GM18907 (cell line): ENCODE measurements around the gene CCL14.
"Not testable (repeated sequence)": the region's sequence is repeated elsewhere in the genome, so short reads cannot be mapped to it uniquely, and the experiment has no call there.

Experiments
- ATAC-seq: cut with Tn5 transposase; IDR thresholded peaks from one replicate; pipeline ENCODE4 v1.9.1; 2021; ENCODE audit warnings: mild to moderate bottlenecking, moderate library complexity; ENCODE audit not compliant: unreplicated experiment

Gene CCL14

DNA sequence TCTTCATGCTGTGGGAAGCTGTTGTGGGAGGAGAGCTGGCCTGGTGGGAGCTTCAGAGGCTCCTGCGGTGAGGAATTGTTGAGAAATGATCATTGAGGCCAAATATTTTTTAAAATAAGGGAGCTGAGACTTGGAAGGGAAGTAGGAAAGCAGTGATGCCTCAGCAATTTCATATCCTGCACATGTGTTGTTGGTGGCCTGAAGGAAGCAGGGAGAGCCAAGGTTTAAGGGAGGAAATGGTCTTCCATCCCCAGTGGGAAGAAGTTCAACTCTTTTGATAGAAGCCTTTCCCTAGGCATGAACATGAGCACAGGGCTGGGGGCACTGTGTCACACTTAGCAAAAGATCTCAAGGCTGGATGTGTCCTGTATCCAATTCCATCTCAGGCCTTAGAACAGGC is at the start of gene CCL14:
Gene CCL14, minus strand, starts transcription at position 87 of the 400 bp plus-strand sequence. Its CDS starts 80 bp downstream, at position 7.
- no peak for ATAC-seq

DNA sequence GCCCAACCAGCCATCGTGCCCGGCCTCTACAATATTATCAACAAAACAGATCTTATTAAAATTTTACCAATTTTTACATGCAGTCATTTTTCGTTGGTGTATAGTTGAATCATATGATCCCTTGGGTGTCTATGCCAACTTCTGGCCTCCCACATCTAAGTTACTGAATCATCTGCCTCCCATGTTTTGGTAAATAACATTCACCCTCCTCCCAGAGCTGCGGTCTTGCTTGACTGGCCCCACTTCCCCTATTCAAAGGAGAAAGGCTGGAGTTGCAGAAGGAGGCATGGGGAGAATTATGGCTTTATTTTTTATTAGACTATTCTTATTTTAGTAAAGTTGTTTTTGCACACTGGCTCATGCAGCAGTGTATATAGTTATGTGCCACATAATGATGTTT is 49.7 kb upstream of the CCL14 start:
- ATAC-seq: no peak

DNA sequence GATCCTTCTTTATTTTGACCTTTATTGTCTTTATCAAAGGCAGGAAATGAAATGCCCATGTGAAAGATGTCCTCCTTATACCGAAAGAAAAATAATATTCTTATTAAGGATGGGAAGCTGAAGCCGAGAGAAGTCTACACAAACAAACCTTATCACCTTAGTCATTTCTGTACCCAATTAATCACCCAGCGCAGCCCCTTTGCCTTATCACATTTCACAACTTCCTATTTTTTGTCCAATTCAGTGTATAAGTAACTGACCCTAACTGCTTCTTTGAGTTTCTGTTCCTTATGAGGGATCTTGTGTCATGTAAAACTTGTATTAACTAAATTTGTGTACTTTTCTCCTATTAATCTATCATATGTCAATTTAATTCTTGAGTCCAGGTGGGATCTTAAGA is 47.6 kb upstream of the CCL14 start:
- ATAC-seq: no peak

DNA sequence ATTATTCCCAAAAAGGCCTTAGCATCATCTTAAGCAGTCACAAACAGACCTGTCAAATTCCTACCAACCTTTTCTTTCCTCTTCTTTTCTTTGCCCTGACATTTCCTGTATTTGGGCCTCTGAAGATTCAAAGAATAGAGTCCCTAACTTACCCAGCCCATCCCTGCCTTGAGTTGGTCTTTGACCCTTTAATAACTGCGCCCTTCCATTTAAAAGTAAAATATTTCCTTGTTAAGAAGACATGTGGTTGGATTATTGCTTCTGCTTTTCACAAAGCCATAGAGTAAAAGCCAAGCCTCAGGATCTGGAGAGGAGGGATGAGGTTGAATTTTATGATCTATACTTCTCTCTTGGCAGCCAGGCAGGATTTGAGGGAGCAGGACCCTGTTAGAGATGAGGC is 44.4 kb upstream of the CCL14 start:
- ATAC-seq: no peak

DNA sequence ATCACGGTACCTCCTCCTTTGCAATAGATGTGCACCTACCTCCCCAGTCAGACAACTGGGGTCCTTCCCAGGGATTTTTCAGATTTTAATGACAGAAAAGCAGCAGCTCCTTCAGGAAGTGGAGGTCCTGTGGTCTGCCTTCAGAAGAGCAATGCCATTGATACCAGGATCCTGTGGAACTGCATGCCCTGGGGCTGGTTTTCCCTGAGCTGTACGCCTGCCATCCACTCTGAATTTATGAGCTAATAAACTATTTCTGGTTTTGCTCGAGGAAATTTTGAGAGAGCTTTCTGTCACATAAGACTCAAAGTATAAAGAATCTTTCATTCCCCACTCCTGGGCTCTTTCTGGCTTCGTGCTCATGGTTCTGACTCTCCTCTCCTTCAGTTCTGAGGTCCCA is 41.2 kb upstream of the CCL14 start:
- no peak for ATAC-seq

DNA sequence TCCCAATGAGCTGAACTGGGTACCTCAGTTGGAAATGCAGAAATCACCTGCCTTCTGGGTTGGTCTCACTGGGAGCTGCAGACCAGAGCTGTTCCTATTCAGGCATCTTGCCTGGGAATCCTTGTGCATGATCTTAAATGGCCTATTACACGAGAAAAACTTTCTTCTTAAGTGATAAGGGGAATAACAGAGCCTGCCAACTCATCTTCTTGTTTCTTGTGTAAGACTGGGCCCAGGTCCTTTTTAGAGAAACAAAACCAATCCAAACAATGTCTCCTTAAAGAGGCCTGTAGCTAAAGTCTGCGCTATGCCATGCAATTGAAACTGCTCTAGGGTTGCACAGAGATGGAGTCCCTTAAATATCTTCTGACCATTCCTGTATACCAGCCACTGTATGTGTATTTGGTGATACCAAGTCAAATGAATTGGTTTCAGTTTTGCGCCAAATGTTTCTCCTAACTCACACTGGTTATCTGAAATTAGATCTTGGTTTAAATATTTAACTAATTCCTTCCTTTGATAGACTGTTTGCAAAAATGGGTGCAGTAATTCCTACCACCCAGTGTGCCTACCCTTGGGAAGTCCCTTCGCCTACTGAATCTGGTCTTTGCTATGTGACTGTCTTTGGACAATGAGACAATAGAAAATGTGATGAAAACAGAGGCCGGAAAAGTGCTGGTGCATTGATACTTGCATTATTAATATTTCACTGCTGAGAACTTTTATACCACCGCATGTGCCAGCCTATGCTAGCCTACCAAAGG is 37.8 kb upstream of the CCL14 start:
- no peak for ATAC-seq

DNA sequence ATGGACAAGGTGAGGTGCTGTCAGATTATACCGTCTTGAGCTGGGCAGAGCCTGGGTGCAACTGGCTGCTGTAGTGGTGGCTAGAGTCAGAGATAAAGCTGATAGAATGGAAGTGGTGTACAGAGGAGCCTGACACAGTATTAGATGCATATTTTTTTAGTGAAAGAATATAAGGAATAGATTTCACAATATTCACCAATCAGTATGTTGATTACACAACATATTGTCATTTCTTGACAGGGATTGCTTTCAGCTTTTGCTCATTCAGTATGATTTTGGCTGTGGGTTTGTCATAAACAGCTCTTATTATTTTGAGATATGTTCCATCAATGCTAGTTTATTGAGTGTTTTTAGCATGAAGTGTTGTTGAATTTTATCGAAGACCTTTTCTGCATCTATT is 32.9 kb upstream of the CCL14 start:
- ATAC-seq: no peak

DNA sequence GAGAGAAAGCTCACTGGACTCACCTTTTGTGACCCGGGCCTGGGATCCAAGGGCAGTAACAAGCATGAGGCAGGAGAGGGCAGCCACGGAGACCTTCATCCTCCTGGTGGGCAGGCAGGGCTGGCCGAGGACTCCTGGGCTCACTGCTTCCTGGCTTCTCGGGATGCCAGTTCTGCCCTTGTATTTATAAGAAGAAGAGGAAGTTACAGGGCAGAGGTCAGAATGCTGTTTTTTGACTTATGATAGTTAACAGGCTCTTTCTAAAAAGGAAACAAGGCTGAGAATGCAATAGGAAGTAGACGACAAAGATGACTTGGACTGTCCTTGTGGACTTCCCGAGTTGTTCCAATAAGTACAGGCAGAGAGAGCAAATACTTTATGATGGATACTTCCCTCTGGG is 31.3 kb upstream of the CCL14 start, which contains the start of gene CCL23:
Gene CCL23, minus strand, starts transcription at position 174 of the 400 bp plus-strand sequence. Its CDS starts 75 bp downstream, at position 99.
- ATAC-seq: no peak

DNA sequence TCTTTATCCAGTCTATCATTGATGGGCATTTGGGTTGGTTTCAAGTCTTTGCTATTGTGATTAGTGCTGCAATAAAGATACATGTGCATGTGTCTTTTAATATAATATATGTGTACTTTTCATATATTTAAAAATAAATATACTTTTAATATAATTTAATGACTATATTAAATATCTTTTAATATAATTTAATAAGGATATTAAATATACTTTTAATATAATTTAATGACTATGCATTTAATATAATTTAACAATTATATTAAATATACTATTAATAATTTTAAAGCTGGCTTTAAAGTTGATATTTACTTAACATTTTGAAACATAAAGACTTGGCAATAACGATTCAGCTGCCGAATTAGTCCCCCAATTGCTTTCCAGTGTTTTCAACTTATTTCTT is 30.0 kb upstream of the CCL14 start:
- no peak for ATAC-seq

DNA sequence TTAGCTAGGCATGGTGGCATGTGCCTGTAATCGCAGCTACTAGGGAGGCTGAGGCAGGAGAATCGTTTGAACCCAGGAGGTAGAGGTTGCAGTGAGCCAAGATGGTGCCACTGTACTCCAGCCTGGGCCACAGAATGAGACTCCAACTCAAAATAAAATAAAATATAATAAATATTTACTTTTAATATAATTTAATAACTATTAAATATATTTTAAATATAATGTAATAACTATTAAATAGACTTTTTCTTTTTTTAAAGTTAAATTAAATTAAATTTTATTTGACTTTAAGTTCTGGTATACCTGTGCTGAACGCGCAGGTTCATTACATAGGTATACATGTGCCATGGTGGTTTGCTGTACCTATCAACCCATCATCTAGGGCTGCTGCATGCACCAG is 29.4 kb upstream of the CCL14 start:
- not testable (repeated sequence) for ATAC-seq

DNA sequence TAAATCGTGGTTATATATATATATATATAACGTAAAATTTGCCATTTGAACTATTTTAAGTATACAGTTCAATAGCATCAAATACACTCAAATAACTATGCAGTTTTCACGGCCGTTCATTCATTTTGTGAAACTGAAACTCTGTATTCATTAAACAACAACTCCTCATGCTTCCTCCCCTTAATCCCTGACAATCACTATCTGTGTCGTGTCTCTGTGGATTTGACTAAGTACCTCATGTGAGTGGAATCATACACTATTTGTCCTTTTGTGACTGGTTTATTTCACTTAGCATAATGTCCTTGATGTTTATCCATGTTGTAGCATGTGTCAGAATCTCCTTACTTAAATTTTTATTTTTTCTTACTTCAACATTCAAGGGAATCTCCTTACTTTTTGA is 28.4 kb upstream of the CCL14 start:
- ATAC-seq: no peak

DNA sequence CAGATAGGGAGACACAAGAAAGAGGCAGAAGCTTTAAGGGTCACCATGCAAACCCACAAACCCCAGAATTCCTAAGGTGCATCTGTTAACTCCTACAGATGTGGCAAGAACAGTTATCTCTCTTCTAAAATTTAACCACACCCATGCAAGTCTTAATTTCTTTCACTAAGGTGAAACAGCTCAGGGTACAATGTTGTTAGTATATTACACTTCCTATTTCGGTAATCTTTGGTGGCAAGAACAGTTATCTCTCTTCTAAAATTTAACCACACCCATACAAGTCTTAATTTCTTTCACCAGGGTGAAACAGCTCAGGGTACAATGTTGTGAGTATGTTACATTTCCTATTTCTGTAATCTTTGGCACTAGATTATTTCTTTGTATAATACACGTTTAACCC is 24.7 kb upstream of the CCL14 start:
- no peak for ATAC-seq

DNA sequence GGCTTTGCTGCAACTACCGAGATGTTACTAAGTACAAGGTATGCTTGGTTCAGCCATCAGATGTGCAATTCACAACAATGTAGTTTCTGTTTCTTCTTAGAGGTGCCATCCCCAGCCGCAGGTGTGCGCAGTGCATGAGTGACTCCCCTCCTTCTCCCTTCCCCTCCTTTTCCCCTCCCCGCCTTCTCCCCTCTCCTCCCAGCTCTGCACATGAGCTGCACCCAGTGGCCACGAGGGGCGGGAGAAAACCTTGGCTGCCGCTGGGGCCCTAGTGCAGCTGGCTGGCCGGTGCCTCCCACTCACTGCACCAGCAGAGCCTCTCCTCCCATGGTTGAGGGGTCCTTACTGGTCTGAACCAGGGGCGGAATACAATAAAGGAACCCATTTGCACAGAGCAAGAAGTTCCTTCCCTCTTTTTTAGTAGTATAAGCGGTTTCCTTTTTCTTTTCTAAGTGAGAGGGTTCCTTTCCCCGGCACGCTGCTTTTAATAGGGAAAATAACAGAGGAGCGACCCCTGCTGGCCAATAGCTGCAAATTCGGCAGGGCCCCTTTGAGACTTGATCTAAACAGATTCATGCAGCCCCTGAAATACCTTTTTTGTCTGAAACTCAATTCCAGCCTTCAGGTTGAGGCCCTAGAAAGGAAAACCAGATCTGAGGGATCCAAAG is 22.6 kb upstream of the CCL14 start:
- no peak for ATAC-seq

DNA sequence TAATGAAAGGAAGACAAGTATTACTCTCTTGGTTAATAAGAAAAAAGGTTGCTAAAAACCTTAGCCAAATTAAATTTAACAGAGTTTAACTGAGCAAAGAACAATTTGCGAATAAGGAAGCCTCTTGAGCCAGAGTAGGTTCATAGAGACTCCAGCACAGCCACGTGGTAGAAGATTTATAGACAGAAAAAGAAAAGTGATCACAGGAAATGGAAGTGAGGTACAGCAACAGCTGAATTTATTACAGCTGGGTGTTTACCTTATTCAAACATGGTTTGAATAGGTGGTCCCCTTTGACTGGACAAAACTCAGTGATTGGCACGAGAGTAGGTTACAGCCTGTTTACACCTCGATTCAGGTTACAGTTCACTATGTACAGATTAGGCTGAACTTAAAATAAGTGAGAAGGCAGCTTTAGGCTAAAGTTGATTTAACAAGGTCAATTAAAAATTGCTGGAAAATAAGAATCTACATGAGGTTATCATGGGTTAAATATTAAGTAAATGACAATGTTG is 18.1 kb upstream of the CCL14 start:
- ATAC-seq: no peak

DNA sequence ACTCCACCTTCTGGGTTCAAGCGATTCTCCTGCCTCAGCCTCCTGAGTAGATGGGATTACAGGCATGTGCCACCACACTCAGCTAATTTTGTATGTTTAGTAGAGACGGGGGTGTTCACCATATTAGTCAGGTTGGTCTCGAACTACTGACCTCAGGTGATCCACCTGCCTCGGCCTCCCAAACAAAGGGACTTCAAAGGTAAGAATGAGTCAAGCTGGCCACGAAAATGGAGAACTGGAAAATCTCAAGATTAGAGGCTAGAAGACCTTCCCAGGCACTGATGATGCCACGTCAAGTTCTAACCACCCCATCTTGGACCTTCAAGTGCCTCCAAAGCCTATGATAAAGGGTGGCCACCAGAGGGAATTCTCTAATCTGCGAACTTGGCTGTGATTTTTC is 16.1 kb upstream of the CCL14 start:
- ATAC-seq: no peak

DNA sequence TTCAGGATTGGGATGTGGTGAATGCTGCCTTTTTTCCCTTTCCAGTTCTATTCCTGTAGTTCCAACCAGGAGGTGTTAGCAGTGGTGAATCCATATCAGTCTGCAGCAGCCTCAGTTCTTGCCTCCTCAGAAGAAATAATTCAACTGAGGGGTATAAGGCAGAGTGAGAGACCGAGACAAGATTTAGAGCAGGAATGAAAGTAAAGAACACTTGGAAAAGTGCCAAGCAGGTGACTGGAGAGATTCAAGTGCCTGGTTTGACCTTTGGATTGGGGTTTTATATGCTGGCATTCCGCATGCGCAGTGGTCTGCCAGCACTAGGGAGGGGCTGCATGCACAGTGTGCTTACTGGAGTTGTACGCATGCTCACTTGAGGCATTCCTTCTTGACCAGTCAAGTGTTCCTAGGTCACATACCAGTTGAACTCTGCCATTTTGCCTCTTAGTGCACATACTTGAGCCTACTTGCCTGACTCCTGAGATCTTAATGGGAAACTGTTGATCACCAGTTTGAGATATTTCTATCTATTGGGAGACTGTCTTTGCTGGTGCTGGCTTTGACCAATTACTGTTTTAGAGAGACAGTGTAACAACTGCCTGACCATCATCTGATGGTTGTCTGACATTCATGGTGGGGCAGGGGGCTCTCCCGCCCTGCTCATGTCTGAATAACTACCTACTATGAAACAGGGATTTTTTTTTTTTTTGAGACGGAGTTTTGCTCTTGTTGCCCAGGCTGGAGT is 15.5 kb upstream of the CCL14 start:
- no peak for ATAC-seq

DNA sequence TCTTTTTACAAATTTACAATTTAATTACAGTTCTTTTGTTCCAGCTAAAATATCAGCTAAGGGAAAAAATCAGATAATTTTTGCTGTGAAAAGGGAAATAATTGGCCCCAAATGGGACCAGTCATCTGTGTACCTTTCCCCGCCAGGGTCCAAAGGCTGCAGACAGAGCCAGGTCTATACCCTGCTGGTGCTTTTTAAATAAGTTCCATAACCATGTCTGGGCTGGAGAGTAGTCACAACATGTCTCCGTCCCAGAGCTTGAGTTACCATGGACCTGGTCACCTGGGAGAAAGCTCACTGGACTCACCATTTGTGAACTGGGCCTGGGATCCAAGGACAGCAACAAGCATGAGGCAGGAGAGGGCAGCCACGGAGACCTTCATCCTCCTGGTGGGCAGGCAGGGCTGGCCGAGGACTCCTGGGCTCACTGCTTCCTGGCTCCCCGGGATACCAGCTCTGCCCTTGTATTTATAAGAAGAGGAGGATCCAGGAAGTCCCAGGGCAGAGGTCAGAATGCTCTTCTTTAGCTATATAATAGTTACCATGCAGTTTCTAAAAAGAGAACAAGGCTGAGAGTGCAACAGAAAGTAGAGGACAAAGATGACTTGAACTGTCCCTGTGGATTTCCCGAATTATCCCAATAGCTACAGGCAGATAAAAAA is 14.7 kb upstream of the CCL14 start, which contains the start of gene CCL15:
Gene CCL15, minus strand, starts transcription at position 444 of the 662 bp plus-strand sequence. Its CDS starts 61 bp downstream, at position 383.
- no peak for ATAC-seq

DNA sequence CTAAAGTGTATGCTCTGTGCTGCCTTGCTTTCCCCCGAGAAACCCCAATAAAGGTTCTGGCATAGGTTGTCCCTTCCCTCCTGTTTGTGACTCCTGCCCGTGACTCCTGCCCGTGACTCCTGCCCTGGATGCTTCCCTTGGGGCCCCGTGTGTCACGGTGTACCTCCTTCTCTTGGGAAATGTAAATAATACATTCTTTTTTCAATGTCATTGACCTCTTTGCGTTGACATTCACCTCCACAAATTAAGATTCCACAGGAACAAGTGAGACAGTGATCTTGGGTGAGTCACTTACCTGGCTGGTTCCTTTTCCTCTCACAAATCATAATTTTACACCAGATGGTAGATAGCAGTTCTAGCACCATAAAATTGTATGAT is 14.2 kb upstream of the CCL14 start:
- no peak for ATAC-seq

DNA sequence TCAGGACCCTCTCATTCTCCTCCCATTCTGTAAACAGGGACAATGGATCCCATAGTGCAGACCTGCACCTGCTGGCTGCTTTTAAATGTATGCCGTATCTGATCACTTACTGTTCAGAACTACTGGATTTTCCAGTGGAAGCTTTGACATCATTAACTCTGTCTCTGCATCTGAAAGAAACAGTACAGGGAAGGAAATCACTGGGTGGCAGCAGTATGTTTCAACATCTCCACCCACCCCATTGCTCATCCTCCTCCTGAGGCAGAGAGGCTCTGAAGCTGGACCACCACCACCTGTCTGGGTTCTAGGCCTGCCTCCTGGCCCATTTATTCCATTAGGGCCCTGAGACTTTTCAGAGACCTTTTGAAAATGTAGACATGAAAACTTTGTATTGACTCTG is 12.2 kb upstream of the CCL14 start:
- no peak for ATAC-seq

DNA sequence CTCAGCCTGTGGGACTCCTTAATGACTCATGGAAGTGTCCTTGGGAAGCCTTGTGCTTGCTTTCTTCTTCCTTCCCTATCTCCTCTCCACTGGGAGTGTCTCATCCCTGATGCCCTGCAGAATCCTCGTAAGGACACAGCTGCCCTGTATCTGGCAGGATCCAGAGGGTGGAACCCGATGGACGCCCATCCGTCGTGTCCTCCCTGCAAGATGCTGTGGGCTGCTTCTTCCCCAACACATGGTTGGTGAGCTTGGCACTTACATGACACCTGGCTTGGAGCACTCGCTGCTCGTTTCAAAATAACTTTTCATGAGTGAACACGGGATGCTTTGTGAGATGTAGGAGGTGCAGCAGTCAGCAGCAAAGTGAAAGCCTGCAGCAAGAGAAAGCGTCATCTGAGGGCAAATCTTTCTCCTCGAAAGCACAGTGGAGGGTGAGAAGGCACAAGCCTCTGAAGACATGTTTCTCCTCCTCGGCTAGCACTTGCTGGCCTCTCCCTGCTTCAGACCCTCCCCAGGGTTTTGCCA is 11.6 kb upstream of the CCL14 start:
- no peak for ATAC-seq

DNA sequence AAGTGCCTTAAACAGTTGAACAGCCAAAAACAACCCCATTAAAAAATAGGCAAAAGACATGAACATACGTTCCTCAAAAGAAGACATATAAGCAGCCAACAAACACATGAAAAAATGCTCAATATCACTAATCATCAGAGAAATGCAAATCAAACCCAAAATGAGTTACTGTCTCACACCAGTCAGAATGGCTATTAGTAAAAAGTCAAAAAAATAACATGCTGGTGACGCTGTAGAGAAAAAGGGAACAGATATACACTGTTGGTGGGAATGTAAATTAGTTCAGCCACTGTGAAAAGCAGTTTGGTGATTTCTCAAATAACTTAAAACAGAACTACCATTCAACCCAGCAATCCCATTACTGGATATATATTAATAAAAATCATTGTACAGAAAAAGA is 8.8 kb upstream of the CCL14 start:
- ATAC-seq: not testable (repeated sequence)
